Activated CD8-positive, alpha-beta T cell treated with anti-CD3 and anti-CD28 coated beads for 36 hours (primary cell): ENCODE data around the gene NMUR1. TPM values are rescaled to one million over a fixed set of nuclear protein-coding genes. Genes with fewer than 3 reads are reported as not detected.

ENCODE experiments used
- ATAC-seq: fragments of 200-7000 bp; cut with Tn5 transposase; one replicate; pipeline ENCODE4 v1.10.0; 2021; ENCODE audit warnings: mild to moderate bottlenecking, moderate library complexity
- CTCF ChIA-PET: fragments of 350-600 bp; sonication (Branson Sonifier 250); formaldehyde crosslinking; loops from one replicate; lab custom pipeline; 2021; ENCODE audit warnings: antibody characterized with exemption; lab: Charles Lee
- POLR2A ChIA-PET: fragments of 350-600 bp; sonication (Branson Sonifier 250); formaldehyde crosslinking; loops from one replicate; lab custom pipeline; 2021; ENCODE audit warnings: antibody characterized with exemption; lab: Charles Lee
- DNase-seq: peaks from one replicate; pipeline ENCODE4 v3.0.0-alpha.2; 2020
- H3K27ac Mint-ChIP-seq: one replicate; pipeline ENCODE4 v1.8.0; 2021; ENCODE audit warnings: mild to moderate bottlenecking, mixed read lengths
- H3K27me3 Mint-ChIP-seq: one replicate; pipeline ENCODE4 v1.8.0; 2021; ENCODE audit warnings: mixed read lengths
- H3K36me3 Mint-ChIP-seq: one replicate; pipeline ENCODE4 v1.8.0; 2021; ENCODE audit warnings: low read depth, mixed read lengths
- H3K4me1 Mint-ChIP-seq: one replicate; pipeline ENCODE4 v1.8.0; 2021; ENCODE audit warnings: low read depth, mixed read lengths
- H3K4me3 Mint-ChIP-seq: one replicate; pipeline ENCODE4 v1.8.0; 2021; ENCODE audit warnings: mild to moderate bottlenecking, moderate library complexity, mixed read lengths
- H3K9me3 Mint-ChIP-seq: one replicate; pipeline ENCODE4 v1.8.0; 2021; ENCODE audit warnings: mixed read lengths
- CTCF ChIP-seq: fragments of 200-600 bp; IDR thresholded peaks from one replicate; pipeline ENCODE4 v1.8.0; 2022; ENCODE audit warnings: antibody characterized with exemption, mild to moderate bottlenecking
- intact Hi-C: fragments of 100-400 bp; cut with micrococcal nuclease; formaldehyde crosslinking; loops from one replicate; pipeline ENCODE4 v1.10.0; 2022
- total RNA-seq, 2 experiments: library from RNA; stranded (reverse); gene quantifications; one replicate each; pipeline ENCODE4 v1.2.3, GENCODE V29; 2021

The NMUR1 gene
- total RNA-seq, 2 experiments from 2014 or later, result 0.09 TPM; not detected in 1

- Mint-ChIP-seq H3K4me3 (no peak overlapping the region), H3K4me1 (peaks cover 5% of the 10 kb centered on the region), H3K9me3 (peaks cover 11% of the 10 kb centered on the region), H3K27ac (no peak overlapping the region), H3K36me3 (peaks cover 1% of the 10 kb centered on the region), H3K27me3 (no peaks in the 10 kb centered on the region)
- intact Hi-C loops, result no loop called here
- ChIA-PET POLR2A (no interaction called here), CTCF (interaction anchor here (0.7 to 3.3 kb wide), 7 partner anchors 9 to 60 kb away, joined by 3 to 11 read pairs (median 4); no protein-coding TSS in a partner anchor)
- DNase-seq, result no peak
- no peak for TF ChIP-seq CTCF
- no peak for ATAC-seq
Measured at GRCh38 chr2:231539991-231540390, 9.7 kb upstream of the NMUR1 start.

GRCh38 chr2:231535961-231536360, 5.7 kb upstream of the NMUR1 start:
- H3K4me1 Mint-ChIP-seq, result peaks cover 4% of the 10 kb centered on the region
- H3K36me3 Mint-ChIP-seq, result no peaks in the 10 kb centered on the region
- POLR2A ChIA-PET, result interaction anchor here (1.0 kb wide), 1 partner anchor 10 kb away, joined by 6 read pairs; no protein-coding TSS in a partner anchor
- H3K27me3 Mint-ChIP-seq, result peaks cover 3% of the 10 kb centered on the region
- intact Hi-C loops, result no loop called here
- no peak for ATAC-seq
- no peaks in the 10 kb centered on the region for H3K9me3 Mint-ChIP-seq
- TF ChIP-seq CTCF, result no peak
- no peak overlapping the region for H3K4me3 Mint-ChIP-seq
- DNase-seq, result no peak
- H3K27ac Mint-ChIP-seq, result no peak overlapping the region
- CTCF ChIA-PET, result interaction anchor here (0.9 to 1.2 kb wide), 2 partner anchors 11 to 65 kb away, joined by 3 read pairs; no protein-coding TSS in a partner anchor

- POLR2A ChIA-PET, result interaction anchor here (0.6 to 2.1 kb wide), 2 partner anchors 13 to 80 kb away, joined by 3 to 5 read pairs; no protein-coding TSS in a partner anchor
- H3K27me3 Mint-ChIP-seq, result peaks cover 17% of the 10 kb centered on the region
- TF ChIP-seq CTCF, result no peak
- H3K9me3 Mint-ChIP-seq, result no peaks in the 10 kb centered on the region
- no peak overlapping the region for H3K4me3 Mint-ChIP-seq
- H3K27ac Mint-ChIP-seq, result no peak overlapping the region
- ATAC-seq (no peak), DNase-seq (no peak)
- no peaks in the 10 kb centered on the region for H3K36me3 Mint-ChIP-seq
- intact Hi-C loops, result no loop called here
- CTCF ChIA-PET, result interaction anchor here (1.1 to 5.9 kb wide), 4 partner anchors 16 to 180 kb away, joined by 3 to 64 read pairs (median 9); no protein-coding TSS in a partner anchor
- H3K4me1 Mint-ChIP-seq, result peaks cover 9% of the 10 kb centered on the region
Measured at GRCh38 chr2:231533777-231534125, 3.5 kb upstream of the NMUR1 start.

- DNase-seq (no peak), ATAC-seq (no peak)
- Mint-ChIP-seq H3K27ac (no peak overlapping the region), H3K36me3 (no peaks in the 10 kb centered on the region), H3K4me1 (peaks cover 9% of the 10 kb centered on the region), H3K27me3 (peaks cover 19% of the 10 kb centered on the region), H3K9me3 (no peaks in the 10 kb centered on the region), H3K4me3 (no peak overlapping the region)
- intact Hi-C loops, result no loop called here
- ChIA-PET CTCF (interaction anchor here (1.1 to 5.9 kb wide), 6 partner anchors 16 to 181 kb away, joined by 3 to 64 read pairs (median 4); no protein-coding TSS in a partner anchor), POLR2A (interaction anchor here (0.6 to 2.2 kb wide), 4 partner anchors 13 to 80 kb away, joined by 3 to 5 read pairs (median 4); no protein-coding TSS in a partner anchor)
- no peak for TF ChIP-seq CTCF
Measured at GRCh38 chr2:231533086-231533776, 3.0 kb upstream of the NMUR1 start.

GRCh38 chr2:231532756-231533035, 2.5 kb upstream of the NMUR1 start:
- Mint-ChIP-seq H3K27ac (no peak overlapping the region), H3K36me3 (no peaks in the 10 kb centered on the region), H3K4me3 (no peak overlapping the region), H3K27me3 (peaks cover 19% of the 10 kb centered on the region), H3K9me3 (no peaks in the 10 kb centered on the region), H3K4me1 (peaks cover 9% of the 10 kb centered on the region)
- ATAC-seq (no peak), DNase-seq (no peak)
- CTCF ChIA-PET, result interaction anchor here (1.2 to 5.9 kb wide), 5 partner anchors 15 to 181 kb away, joined by 4 to 64 read pairs (median 5); no protein-coding TSS in a partner anchor
- POLR2A ChIA-PET, result interaction anchor here (0.9 to 2.2 kb wide), 3 partner anchors 18 to 81 kb away, joined by 3 to 5 read pairs (median 5); no protein-coding TSS in a partner anchor
- TF ChIP-seq CTCF, result no peak
- intact Hi-C loops, result no loop called here
